ENCODE results near the gene AKR1B1.

DNA sequence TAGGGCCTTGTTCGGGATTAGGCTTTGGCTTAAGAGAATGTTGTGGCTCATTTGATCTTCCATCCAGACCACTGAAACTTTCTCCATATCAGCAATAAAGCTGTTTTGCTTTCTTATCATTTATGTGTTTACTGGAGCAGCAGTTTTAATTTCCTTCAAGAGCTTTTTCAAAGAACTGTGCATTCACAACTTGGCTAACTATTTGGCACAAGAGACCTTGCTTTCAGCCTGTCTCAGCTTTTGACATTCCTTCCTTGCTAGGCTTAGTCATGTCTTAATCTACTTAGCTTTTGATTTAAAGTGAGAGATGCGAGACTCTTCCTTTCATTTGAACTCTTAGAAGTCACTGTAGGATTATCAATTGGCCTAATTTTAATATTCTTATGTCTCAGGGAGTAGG is 19.1 kb upstream of the AKR1B1 start:
- TF ChIP-seq, protein P1, sequence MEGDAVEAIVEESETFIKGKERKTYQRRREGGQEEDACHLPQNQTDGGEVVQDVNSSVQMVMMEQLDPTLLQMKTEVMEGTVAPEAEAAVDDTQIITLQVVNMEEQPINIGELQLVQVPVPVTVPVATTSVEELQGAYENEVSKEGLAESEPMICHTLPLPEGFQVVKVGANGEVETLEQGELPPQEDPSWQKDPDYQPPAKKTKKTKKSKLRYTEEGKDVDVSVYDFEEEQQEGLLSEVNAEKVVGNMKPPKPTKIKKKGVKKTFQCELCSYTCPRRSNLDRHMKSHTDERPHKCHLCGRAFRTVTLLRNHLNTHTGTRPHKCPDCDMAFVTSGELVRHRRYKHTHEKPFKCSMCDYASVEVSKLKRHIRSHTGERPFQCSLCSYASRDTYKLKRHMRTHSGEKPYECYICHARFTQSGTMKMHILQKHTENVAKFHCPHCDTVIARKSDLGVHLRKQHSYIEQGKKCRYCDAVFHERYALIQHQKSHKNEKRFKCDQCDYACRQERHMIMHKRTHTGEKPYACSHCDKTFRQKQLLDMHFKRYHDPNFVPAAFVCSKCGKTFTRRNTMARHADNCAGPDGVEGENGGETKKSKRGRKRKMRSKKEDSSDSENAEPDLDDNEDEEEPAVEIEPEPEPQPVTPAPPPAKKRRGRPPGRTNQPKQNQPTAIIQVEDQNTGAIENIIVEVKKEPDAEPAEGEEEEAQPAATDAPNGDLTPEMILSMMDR (conservative IDR thresholded peaks at IDR 0.05; ENCODE audit: low read length): no peak
- no peak for TF ChIP-seq EZH2phosphoT487 (IDR thresholded peaks at IDR 0.05; ENCODE audit: borderline replicate concordance)

All from Loucy (cell line).